Activated T-helper 9 cell treated with anti-CD3 and anti-CD28 coated beads, Interleukin-2, amount 50 U/mL, for 16 hours (primary cell): ENCODE measurements around the gene CMSS1.

Experiments used
- DNase-seq: peaks from one replicate; pipeline ENCODE4 v3.0.0-alpha.2; 2020; ENCODE audit warnings: low read depth

The CMSS1 gene

GRCh38 chr3:99875581-99875928 lies 57.9 kb downstream of the CMSS1 start:
- no peak for DNase-seq

DNA sequence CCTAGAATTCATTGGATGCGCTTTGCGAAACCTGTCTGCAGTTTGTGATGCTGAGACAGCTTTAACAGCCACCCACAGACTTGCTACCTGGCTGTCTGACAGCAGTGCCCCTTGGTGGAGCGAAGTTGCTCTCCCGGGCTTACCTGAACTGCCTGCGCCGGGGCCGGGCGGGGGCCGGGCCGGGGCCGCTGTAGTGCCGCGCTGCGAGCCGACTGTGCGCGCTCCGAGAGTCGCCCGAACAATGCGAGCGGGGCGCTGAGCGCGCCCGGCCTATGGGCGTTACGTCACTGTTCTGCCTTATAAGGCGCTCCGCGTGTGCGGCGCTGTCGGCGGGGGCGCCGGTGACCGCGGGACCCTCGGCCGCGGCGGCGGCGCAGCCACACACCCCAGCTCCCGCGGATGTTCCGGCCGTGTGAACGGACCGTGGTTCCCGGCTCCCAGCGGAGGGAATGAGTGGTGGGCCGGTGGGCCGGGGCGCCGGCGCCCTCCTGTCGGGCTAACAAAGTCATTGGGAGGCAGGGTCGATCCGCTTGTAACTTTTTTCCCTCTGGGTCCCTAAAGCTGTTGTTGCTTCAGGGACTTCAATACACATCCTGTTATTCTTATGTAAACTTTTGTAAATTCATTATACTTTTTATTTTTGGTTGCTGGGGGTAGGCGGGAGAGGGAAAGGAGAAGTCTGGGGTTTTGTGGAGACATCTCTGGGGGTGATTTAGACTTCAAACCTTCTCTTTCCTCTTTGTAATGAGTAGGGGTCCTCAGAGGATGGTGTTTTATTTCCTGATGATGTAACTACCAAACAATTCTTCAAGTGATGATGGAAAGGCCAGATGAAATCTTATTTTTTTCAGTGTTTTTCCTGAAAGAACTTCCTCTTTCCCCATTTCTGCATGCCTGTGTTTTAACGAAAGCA lies 58.5 kb downstream of the CMSS1 start:
- DNase-seq: peak; percentile 44

GRCh38 chr3:99877031-99877579 lies 59.4 kb downstream of the CMSS1 start:
- no peak for DNase-seq

GRCh38 chr3:99878005-99878404 lies 60.3 kb downstream of the CMSS1 start:
- no peak for DNase-seq

- DNase-seq: no peak
These were observed 61.6 kb downstream of the CMSS1 start for GRCh38 chr3:99879275-99879674.

GRCh38 chr3:99881121-99881524 lies 63.5 kb downstream of the CMSS1 start:
- DNase-seq: no peak

DNA sequence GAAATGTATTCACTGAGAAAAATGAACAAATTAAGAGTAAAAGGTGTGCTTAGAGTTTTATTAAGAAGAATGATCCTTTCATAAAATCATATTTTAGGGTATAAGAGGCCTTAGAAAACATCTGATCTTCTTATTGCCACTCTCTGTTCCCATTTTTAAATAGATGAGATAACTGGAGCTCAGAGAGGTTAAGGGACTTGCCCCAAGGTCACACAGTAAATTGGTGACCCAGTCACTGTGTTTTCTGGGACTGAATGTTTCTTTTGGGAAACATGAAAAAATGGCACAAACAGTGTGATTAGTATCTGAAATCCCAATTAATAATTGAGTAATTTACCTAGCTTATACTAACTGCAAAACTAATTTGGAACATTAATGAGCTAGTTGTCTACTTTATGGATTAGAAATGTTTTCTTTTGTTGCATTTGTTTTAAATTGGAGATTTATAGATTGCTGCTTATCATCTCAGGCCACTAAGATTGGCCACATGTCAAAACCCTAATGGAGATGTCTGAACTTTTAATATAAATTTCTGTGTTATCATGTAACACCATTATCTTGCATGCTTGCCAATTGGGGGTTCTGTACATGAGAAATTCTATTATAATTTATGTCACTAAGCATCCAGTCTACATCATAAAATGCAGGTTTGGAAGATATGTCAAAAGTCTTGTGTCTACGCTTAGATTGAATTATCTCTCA lies 64.9 kb downstream of the CMSS1 start:
- no peak for DNase-seq

DNA sequence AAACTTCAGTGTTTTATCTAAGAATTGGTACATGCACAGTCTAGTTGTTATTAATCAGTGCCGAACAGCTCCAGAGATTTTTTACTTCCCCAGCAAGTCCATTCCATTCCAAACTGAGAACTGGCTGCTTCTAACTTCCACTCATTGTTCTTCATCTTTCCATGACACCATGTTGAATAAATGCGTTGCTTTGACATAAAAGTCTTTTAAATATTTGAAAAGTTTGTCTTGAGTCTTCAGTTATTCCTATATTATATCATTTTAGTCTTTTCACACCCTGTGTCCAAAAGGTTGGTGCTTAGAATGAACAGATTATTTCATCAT lies 65.4 kb downstream of the CMSS1 start:
- DNase-seq: no peak

DNA sequence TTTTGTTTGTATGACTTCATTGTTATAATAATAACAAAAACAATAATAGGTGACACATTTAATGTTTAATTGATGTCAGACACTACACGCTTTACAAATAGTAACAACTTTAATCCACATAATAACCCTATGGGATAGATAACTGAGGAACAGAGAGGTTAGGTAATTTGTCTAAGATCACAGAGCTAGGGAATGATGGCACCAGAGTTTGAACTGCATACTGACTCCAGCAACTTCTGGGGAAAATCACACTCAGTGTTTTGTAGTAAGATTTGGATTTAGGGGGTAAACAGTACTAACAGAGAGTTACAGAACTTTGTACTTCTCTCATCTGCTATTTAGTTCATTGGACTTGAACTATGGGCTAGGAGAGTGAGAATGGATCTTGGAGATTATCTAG lies 66.0 kb downstream of the CMSS1 start:
- DNase-seq: no peak

DNA sequence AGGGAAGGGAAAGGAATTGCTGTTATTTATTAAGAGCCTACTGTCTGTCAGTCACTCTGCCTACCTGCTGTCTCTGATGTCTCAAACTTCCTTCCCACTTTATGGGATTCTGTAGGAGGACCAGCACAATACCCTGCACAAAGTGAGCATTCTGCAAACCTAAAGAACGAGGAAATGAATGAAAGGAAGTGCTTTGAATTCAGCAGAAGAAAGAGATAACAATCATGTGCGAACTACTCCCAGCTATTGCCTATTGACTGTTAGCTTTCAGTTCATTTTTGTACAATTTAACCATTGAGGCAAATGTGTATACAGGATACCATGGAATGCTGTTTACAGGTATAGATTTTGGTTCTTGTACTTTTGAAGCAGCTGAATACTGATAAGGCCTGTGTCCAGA lies 66.8 kb downstream of the CMSS1 start:
- DNase-seq: no peak

DNA sequence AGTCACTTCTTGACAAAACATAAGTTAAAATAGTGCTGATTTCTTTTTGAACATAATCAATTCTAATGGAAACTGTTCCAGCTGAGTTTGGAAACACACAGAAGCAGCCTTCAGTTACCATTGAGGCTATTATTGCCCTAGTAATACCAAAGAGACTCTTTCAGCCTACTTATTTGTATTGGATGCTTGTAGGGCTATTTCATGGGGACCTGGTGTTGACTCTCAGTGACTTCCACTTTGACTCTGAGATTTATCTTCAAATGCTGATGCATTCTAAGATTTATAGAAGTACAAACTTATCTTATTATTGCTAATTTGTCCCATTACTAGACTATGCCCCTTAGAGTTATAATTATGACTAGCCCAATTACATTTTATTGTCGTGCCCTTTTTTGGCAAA lies 67.4 kb downstream of the CMSS1 start:
- DNase-seq: no peak

- DNase-seq: no peak
These were observed 68.2 kb downstream of the CMSS1 start for GRCh38 chr3:99885851-99886250.

DNA sequence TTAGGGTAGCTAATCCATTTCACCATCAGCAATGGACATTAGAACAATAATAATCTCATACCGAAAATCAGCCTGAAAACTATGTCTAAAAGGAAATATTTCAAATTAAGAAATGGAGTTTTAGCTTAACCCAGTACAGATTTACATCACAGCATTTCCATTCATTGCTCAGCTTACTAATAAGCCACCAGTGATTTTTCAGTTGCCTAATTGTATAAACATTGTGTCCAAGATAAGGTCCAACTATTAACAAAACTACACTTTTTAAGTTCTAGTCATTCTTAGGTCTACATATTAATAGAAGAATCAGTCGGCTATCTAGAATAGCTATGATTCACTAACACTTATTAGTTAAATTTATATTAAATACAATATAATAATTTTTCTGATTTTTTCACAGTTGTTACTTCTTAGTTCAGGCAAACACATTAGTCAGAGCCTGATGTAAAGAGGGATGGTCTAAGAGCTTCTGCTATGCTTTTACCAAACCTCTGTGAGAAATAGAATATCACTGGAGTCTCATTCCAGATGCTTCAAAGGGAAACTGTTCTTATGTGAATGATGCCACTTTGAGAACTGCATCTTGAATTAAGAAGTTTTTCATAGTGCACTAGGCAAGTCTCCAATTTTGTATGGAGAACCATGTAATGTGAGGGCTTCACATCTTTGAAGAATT lies 74.1 kb downstream of the CMSS1 start:
- no peak for DNase-seq

DNA sequence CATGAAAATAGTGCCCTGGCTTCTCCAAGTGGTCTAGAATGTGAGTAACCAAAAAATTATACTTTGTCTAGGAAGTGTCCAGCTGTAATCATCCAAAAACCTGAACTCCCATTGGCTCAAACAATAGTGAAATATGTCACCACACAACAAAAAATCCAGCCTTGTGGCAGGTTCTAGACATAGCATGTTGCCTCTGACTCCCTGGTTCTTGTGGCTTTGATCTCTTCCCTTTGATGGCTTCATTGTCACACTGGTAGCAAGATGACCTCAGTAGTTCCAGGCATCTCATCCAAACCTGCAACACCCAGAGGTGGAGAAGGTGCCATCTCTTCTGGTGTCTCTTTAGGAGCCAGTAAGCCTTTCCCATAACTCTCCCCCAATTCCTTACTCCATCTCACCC lies 74.7 kb downstream of the CMSS1 start:
- no peak for DNase-seq

- no peak for DNase-seq
These were observed 77.6 kb downstream of the CMSS1 start for GRCh38 chr3:99895131-99895696.

DNA sequence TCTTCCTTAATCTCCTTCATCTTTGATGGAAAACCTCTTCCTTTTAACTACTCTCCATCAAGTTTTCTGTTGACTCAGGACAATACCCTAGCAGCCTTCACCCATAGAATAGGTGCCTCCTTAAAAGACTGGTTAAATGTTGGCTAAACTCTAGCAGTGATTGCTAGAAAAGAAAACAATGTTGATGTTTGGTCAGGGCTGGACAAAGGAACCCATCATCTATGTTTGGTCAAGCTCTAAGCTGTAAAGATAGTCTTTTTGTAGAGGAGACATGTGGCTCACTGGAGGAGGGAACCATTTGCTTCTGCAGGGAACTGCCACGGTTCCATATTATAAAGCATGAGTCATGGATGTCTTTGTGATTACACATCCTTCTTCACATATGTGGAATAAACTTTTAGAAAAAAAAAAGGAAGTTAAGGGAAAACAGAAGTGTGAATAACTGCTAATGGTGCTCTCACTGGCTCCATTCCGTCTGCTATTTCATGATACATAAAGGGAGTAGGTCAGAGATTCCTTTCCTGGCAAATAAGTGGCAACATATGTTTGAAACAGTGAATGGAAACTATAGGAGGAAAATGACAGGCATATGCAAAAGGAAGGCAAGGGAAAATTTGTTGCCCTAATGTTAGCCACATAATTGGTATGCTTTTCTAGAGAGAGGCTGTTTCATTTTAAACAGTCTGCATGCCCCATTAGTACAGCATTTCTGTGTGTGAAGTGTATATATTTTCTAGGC lies 78.2 kb downstream of the CMSS1 start:
- no peak for DNase-seq

GRCh38 chr3:99896482-99896881 lies 78.8 kb downstream of the CMSS1 start:
- no peak for DNase-seq

DNA sequence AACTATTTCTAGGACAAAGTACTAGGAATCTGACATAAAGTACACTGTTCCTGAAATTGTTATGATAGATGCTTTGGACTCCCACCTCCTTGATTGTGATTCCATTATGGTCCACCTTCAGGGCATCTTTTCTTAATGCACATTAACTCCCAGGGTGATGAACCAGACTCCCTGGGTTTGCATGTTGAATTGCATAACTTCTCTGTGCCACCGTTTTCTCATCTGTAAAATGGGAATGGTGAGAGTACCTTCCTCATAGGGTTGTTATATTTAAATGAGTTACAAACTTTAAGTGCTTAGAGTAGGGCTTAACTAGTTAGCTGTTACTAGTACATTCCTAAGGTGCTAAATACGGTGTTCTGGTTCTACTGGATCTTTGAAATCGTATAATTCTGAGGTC lies 81.9 kb downstream of the CMSS1 start:
- no peak for DNase-seq

- DNase-seq: no peak
These were observed 82.6 kb downstream of the CMSS1 start for GRCh38 chr3:99900248-99900647.

- DNase-seq: no peak
These were observed 83.7 kb downstream of the CMSS1 start for GRCh38 chr3:99901200-99901926.

DNA sequence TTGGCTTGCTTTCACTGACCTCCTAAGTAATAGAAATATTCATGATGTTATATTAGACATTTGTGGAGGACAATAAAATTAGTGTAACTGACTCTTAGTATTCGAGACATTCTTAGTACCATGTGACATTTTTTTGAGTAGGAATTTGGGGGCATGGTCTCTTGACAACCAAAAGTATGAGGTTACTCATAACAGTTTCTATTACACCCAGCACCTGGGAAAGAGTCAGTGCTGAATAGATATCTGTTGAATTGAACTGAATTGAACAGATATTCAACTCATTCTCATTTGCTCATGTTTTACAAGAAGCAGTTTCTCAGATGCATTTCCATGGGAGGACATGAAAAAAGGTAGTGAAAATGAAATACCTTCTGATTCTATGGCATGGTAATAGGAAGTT lies 84.4 kb downstream of the CMSS1 start:
- no peak for DNase-seq
